ENCODE results near the gene EPG5. TPM values are rescaled to one million over a fixed set of nuclear protein-coding genes. Genes with fewer than 3 reads are reported as not detected.
"Not testable (repeated sequence)": the region's sequence is repeated elsewhere in the genome, so short reads cannot be mapped to it uniquely, and the experiment has no call there.

EPG5 gene
- total RNA-seq, 1 experiment from 2014 or later: 16.1 TPM

GRCh38 chr18:45962461-45962860 lies 4.7 kb downstream of the EPG5 start:
- Histone ChIP-seq H3K23me2 (ENCODE audit: insufficient read length, low read depth, low read length, poor library complexity, severe bottlenecking) (peaks cover 5% of the 10 kb centered on the region), H3T11ph (ENCODE audit: low read length) (no peak overlapping the region), H2BK12ac (ENCODE audit: insufficient read length, low read depth, low read length) (no peak overlapping the region), H3K27me3 (ENCODE audit: insufficient read depth, low read length) (no peaks in the 10 kb centered on the region), H3K27ac (ENCODE audit: insufficient read length, low read depth, low read length) (no peak overlapping the region), H4K20me1 (ENCODE audit: control insufficient read depth, insufficient read depth, insufficient read length) (no peaks in the 10 kb centered on the region), H2BK5ac (ENCODE audit: insufficient read length, low read length) (no peak overlapping the region), H2BK120ac (ENCODE audit: low read depth, low read length, poor library complexity, severe bottlenecking) (no peak overlapping the region), H3K14ac (ENCODE audit: insufficient read depth, low read length) (no peak overlapping the region), H3K23ac (ENCODE audit: insufficient read length, low read depth, low read length) (no peak overlapping the region), H3K79me2 (ENCODE audit: insufficient read depth, low read length) (no peaks in the 10 kb centered on the region; the same call in 1 of the 2 replicates), H2BK20ac (ENCODE audit: low read depth, low read length, poor library complexity, severe bottlenecking) (no peak overlapping the region), H4K5ac (ENCODE audit: insufficient read length, low read depth, low read length) (no peak overlapping the region), H4K8ac (replicated peaks; ENCODE audit: insufficient read length, low read depth, low read length) (no peak overlapping the region), H3K4me1 (ENCODE audit: insufficient read depth, low read length) (no peaks in the 10 kb centered on the region), H2AFZ (ENCODE audit: low read length) (no peak overlapping the region), H2AK5ac (ENCODE audit: insufficient read length, low read length) (no peak overlapping the region), H3K56ac (ENCODE audit: insufficient read length, low read depth, low read length) (no peak overlapping the region), H3K9ac (ENCODE audit: extremely low read depth, insufficient read length, low read length) (no peak overlapping the region), H3K4ac (ENCODE audit: low read depth, low read length) (no peak overlapping the region), H3K9me3 (ENCODE audit: control insufficient read depth, low read depth, low read length) (no peaks in the 10 kb centered on the region), H2BK15ac (ENCODE audit: low read depth, low read length) (no peak overlapping the region), H3K4me2 (ENCODE audit: insufficient read depth, insufficient read length, low read length) (no peak overlapping the region), H3K79me1 (ENCODE audit: insufficient read depth, low read depth, low read length, poor library complexity, severe bottlenecking) (no peaks in the 10 kb centered on the region), H3K18ac (ENCODE audit: insufficient read length, low read depth, low read length) (no peak overlapping the region), H4K91ac (ENCODE audit: insufficient read length, low read depth, low read length) (no peak overlapping the region)
- Mint-ChIP-seq H3K4me3 (no peak overlapping the region), H3K27ac (no peak overlapping the region), H3K9me3 (no peaks in the 10 kb centered on the region), H3K4me1 (peaks cover 2 to 3% of the 10 kb centered on the region in 2 experiments; a peak in 2 of 4 replicates), H3K27me3 (ENCODE audit: low read depth) (no peaks in the 10 kb centered on the region), H3K36me3 (ENCODE audit: insufficient read depth in 1 of 3, low read depth in 3 of 3) (peaks cover 0 to 8% (median 5%) of the 10 kb centered on the region in 3 experiments; a peak in 4 of 7 replicates)
- TF ChIP-seq CTCF (conservative IDR thresholded peaks at IDR 0.05): no peak
- no CpG with 5 or more reads among the region's 2 CpGs for WGBS (ENCODE audit: extremely low coverage, insufficient read length, low lambda C conversion rate)
- DNase-seq: no peak

GRCh38 chr18:45959484-45959883 lies 7.6 kb downstream of the EPG5 start:
- not testable (repeated sequence) for H3K4me3 Mint-ChIP-seq; H3K27me3 ChIP-seq (ENCODE audit: insufficient read depth, low read length); H3K27ac Mint-ChIP-seq; H3K14ac ChIP-seq (ENCODE audit: insufficient read depth, low read length); H3K56ac ChIP-seq (ENCODE audit: insufficient read length, low read depth, low read length); H3T11ph ChIP-seq (ENCODE audit: low read length); H3K23ac ChIP-seq (ENCODE audit: insufficient read length, low read depth, low read length); H4K20me1 ChIP-seq (ENCODE audit: control insufficient read depth, insufficient read depth, insufficient read length); H3K23me2 ChIP-seq (ENCODE audit: insufficient read length, low read depth, low read length, poor library complexity, severe bottlenecking); H4K5ac ChIP-seq (ENCODE audit: insufficient read length, low read depth, low read length); H2AFZ ChIP-seq (ENCODE audit: low read length); H2BK120ac ChIP-seq (ENCODE audit: low read depth, low read length, poor library complexity, severe bottlenecking); H3K27me3 Mint-ChIP-seq (ENCODE audit: low read depth); H3K36me3 Mint-ChIP-seq (ENCODE audit: insufficient read depth in 1 of 3, low read depth in 3 of 3); H3K4ac ChIP-seq (ENCODE audit: low read depth, low read length); H3K79me2 ChIP-seq (ENCODE audit: insufficient read depth, low read length); H3K79me1 ChIP-seq (ENCODE audit: insufficient read depth, low read depth, low read length, poor library complexity, severe bottlenecking); H3K9ac ChIP-seq (ENCODE audit: extremely low read depth, insufficient read length, low read length); H3K9me3 Mint-ChIP-seq; H3K9me3 ChIP-seq (ENCODE audit: control insufficient read depth, low read depth, low read length); DNase-seq; H2AK5ac ChIP-seq (ENCODE audit: insufficient read length, low read length); H3K4me1 ChIP-seq (ENCODE audit: insufficient read depth, low read length); H4K8ac ChIP-seq (replicated peaks; ENCODE audit: insufficient read length, low read depth, low read length); H3K4me2 ChIP-seq (ENCODE audit: insufficient read depth, insufficient read length, low read length); H3K4me1 Mint-ChIP-seq; H3K27ac ChIP-seq (ENCODE audit: insufficient read length, low read depth, low read length); H2BK20ac ChIP-seq (ENCODE audit: low read depth, low read length, poor library complexity, severe bottlenecking); H4K91ac ChIP-seq (ENCODE audit: insufficient read length, low read depth, low read length); H2BK12ac ChIP-seq (ENCODE audit: insufficient read length, low read depth, low read length); H3K18ac ChIP-seq (ENCODE audit: insufficient read length, low read depth, low read length); H2BK15ac ChIP-seq (ENCODE audit: low read depth, low read length); H2BK5ac ChIP-seq (ENCODE audit: insufficient read length, low read length)
- no CpG with 5 or more reads among the region's 7 CpGs for WGBS (ENCODE audit: extremely low coverage, insufficient read length, low lambda C conversion rate)
